IMR-90 (cell line): ENCODE results near the gene CCNB1. TPM values are rescaled to one million over a fixed set of nuclear protein-coding genes. Genes with fewer than 3 reads are reported as not detected.

ENCODE experiments used
- ATAC-seq: fragments of 200-7000 bp; cut with Tn5 transposase; 2 replicates; pipeline ENCODE4 v1.9.1; 2020; ENCODE audit warnings: low read depth, mild to moderate bottlenecking, moderate library complexity
- BruUV-seq: library from RNA; stranded (reverse); fragments of 400-500 nt; replicated peaks from 2 replicates; lab custom pipeline; 2021; lab: Mats Ljungman, UMichigan
- CTCF ChIA-PET: fragments of 300-600 bp; formaldehyde crosslinking; extraction: SDS; loops from one replicate; lab custom pipeline; 2021; ENCODE audit warnings: antibody characterized with exemption; lab: Yijun Ruan, JAX
- POLR2A ChIA-PET: fragments of 300-600 bp; sonication (Branson Sonifier 250); formaldehyde crosslinking; loops from one replicate; lab custom pipeline; 2022; ENCODE audit warnings: antibody characterized with exemption; ENCODE audit not compliant: unreplicated experiment; lab: Charles Lee
- DNase-seq: peaks from one replicate; pipeline ENCODE4 v3.0.0; 2013
- H2AFZ ChIP-seq: replicated peaks from 2 replicates; pipeline ENCODE3; 2013; ENCODE audit warnings: low read length, mild to moderate bottlenecking; ENCODE audit not compliant: poor library complexity
- H2AK5ac ChIP-seq: 2 replicates; pipeline ENCODE4 v1.6.1; 2013; ENCODE audit warnings: low read depth, low read length, inconsistent platforms
- H2AK9ac ChIP-seq: replicated peaks from 2 replicates; pipeline ENCODE3; 2013; ENCODE audit warnings: mild to moderate bottlenecking, low read depth, low read length, moderate library complexity; ENCODE audit not compliant: poor library complexity
- H2BK120ac ChIP-seq: 2 replicates; pipeline ENCODE4 v1.6.1; 2013; ENCODE audit warnings: low read depth, low read length, inconsistent platforms
- H2BK15ac ChIP-seq: 3 replicates; pipeline ENCODE4 v1.6.1; 2013; ENCODE audit warnings: low read depth, low read length, inconsistent platforms
- H2BK20ac ChIP-seq: 2 replicates; pipeline ENCODE4 v1.6.1; 2013; ENCODE audit warnings: low read depth, mild to moderate bottlenecking, inconsistent platforms, low read length, moderate library complexity
- H2BK5ac ChIP-seq: 2 replicates; pipeline ENCODE4 v1.6.1; 2013; ENCODE audit warnings: mild to moderate bottlenecking, low read depth, low read length, inconsistent platforms; ENCODE audit not compliant: poor library complexity, severe bottlenecking
- H3K14ac ChIP-seq: replicated peaks from 2 replicates; pipeline ENCODE4 v1.6.1; 2013; ENCODE audit warnings: low read depth, low read length, inconsistent platforms
- H3K18ac ChIP-seq: 2 replicates; pipeline ENCODE4 v1.6.1; 2013; ENCODE audit warnings: low read depth, low read length, control low read depth
- H3K23ac ChIP-seq: 2 replicates; pipeline ENCODE4 v1.6.1; 2013; ENCODE audit warnings: low read depth, low read length, inconsistent platforms
- H3K27ac ChIP-seq: 2 replicates; pipeline ENCODE4 v1.5.1; 2013; ENCODE audit warnings: mild to moderate bottlenecking, control low read depth, low read length; ENCODE audit not compliant: insufficient read depth
- H3K27me3 ChIP-seq: 2 replicates; pipeline ENCODE4 v1.6.1; 2013; ENCODE audit warnings: low read length; ENCODE audit not compliant: control insufficient read depth, insufficient read depth
- H3K36me3 ChIP-seq: 2 replicates; pipeline ENCODE4 v1.6.1; 2013; ENCODE audit warnings: low read length, mixed read lengths; ENCODE audit not compliant: control insufficient read depth, insufficient read depth
- H3K4ac ChIP-seq: 2 replicates; pipeline ENCODE4 v1.6.1; 2013; ENCODE audit warnings: low read depth, low read length, inconsistent platforms
- H3K4me1 ChIP-seq: 2 replicates; pipeline ENCODE4 v1.6.1; 2013; ENCODE audit warnings: low read length, mixed read lengths; ENCODE audit not compliant: control insufficient read depth, insufficient read depth
- H3K4me2 ChIP-seq: 2 replicates; pipeline ENCODE4 v1.6.1; 2013; ENCODE audit warnings: low read depth, mild to moderate bottlenecking, control low read depth, low read length, moderate library complexity
- H3K4me3 ChIP-seq: 2 replicates; pipeline ENCODE4 v1.5.1; 2013; ENCODE audit warnings: low read depth, mild to moderate bottlenecking, control low read depth, low read length, moderate library complexity; ENCODE audit not compliant: insufficient read depth
- H3K56ac ChIP-seq: 2 replicates; pipeline ENCODE4 v1.6.1; 2013; ENCODE audit warnings: low read length, inconsistent platforms; ENCODE audit not compliant: insufficient read depth; ENCODE audit errors: extremely low read depth
- H3K79me1 ChIP-seq, 2 experiments: 2 replicates each; pipeline ENCODE4 v1.6.1; 2013; ENCODE audit warnings: low read length in 2 of 2, inconsistent platforms in 1 of 2, low read depth in 1 of 2
- H3K9ac ChIP-seq: 2 replicates; pipeline ENCODE4 v1.6.1; 2013; ENCODE audit warnings: low read depth, low read length, control low read depth
- H3K9me1 ChIP-seq: 2 replicates; pipeline ENCODE4 v1.6.1; 2013; ENCODE audit warnings: low read length, inconsistent platforms; ENCODE audit not compliant: insufficient read depth
- H3K9me3 ChIP-seq: 2 replicates; pipeline ENCODE4 v1.6.1; 2013; ENCODE audit warnings: low read length; ENCODE audit not compliant: control insufficient read depth, insufficient read depth
- H4K20me1 ChIP-seq: 2 replicates; pipeline ENCODE4 v1.6.1; 2013; ENCODE audit warnings: low read length, inconsistent platforms; ENCODE audit not compliant: insufficient read depth
- H4K5ac ChIP-seq: 2 replicates; pipeline ENCODE4 v1.6.1; 2013; ENCODE audit warnings: mild to moderate bottlenecking, low read depth, low read length, control low read depth
- H4K8ac ChIP-seq, 2 experiments: 2 replicates each; pipeline ENCODE4 v1.6.1; 2013; ENCODE audit warnings: low read depth in 2 of 2, low read length in 2 of 2, control low read depth in 1 of 2, inconsistent platforms in 1 of 2
- H4K91ac ChIP-seq: 2 replicates; pipeline ENCODE4 v1.6.1; 2013; ENCODE audit warnings: low read depth, low read length, inconsistent platforms; ENCODE audit not compliant: insufficient read depth
- BHLHE40 ChIP-seq: fragments of 150-350 bp; IDR thresholded peaks from 2 replicates; pipeline ENCODE4 v1.6.1; 2016; ENCODE audit warnings: mild to moderate bottlenecking, low read depth, low read length
- ELK1 ChIP-seq: fragments of 150-350 bp; IDR thresholded peaks from 2 replicates; pipeline ENCODE4 v1.6.1; 2016; ENCODE audit warnings: low read depth, mild to moderate bottlenecking, low read length, moderate library complexity, borderline replicate concordance
- MAFK ChIP-seq: IDR thresholded peaks from 2 replicates; pipeline ENCODE4 v1.6.1; 2012; ENCODE audit warnings: low read depth, low read length, improper control_type of control experiment
- MAZ ChIP-seq: IDR thresholded peaks from 2 replicates; pipeline ENCODE4 v1.6.1; 2012; ENCODE audit warnings: low read depth, mild to moderate bottlenecking, low read length, improper control_type of control experiment, moderate library complexity, borderline replicate concordance
- MXI1 ChIP-seq: IDR thresholded peaks from 2 replicates; pipeline ENCODE4 v1.6.1; 2012; ENCODE audit warnings: low read depth, mild to moderate bottlenecking, low read length, moderate library complexity, borderline replicate concordance
- RCOR1 ChIP-seq: IDR thresholded peaks from 2 replicates; pipeline ENCODE4 v1.6.1; 2012; ENCODE audit warnings: mild to moderate bottlenecking, low read length, improper control_type of control experiment; ENCODE audit not compliant: insufficient replicate concordance
- SMC3 ChIP-seq: fragments of 150-350 bp; IDR thresholded peaks from 2 replicates; pipeline ENCODE4 v1.6.1; 2016; ENCODE audit warnings: low read depth, mild to moderate bottlenecking, antibody characterized with exemption, low read length, moderate library complexity
- USF2 ChIP-seq: fragments of 150-350 bp; IDR thresholded peaks from 2 replicates; pipeline ENCODE4 v1.6.1; 2017; ENCODE audit warnings: mild to moderate bottlenecking, antibody characterized with exemption, low read length, low read depth
- WGBS, 2 experiments: methylation state at CpG; one replicate each; pipeline versions ENCODE4 v1.1.5 to v1.1.7; 2013; ENCODE audit warnings: missing lambda C conversion rate in 2 of 2; ENCODE audit not compliant: insufficient read length in 1 of 2; ENCODE audit errors: extremely low coverage in 2 of 2; 5-methylcytosine and 5-hydroxymethylcytosine counted together
- dilution Hi-C: fragments of 300-500 bp; cut with HindIII; formaldehyde crosslinking; loops from one replicate; pipeline ENCODE4 v1.14.3; 2018; ENCODE audit warnings: low sequenced_read_pairs; ENCODE audit not compliant: unreplicated experiment
- in situ Hi-C: fragments of 300-500 bp; cut with MboI; formaldehyde crosslinking; loops from 3 replicates; pipeline ENCODE4 v1.14.3; 2019; ENCODE audit warnings: low sequenced_read_pairs, inconsistent platforms, mixed read lengths
- intact Hi-C: fragments of 100-400 bp; cut with micrococcal nuclease; formaldehyde crosslinking; loops from 2 replicates; pipeline ENCODE4 v1.10.0; 2022
- polyA plus RNA-seq, 3 experiments: library from polyadenylated mRNA; depleted of rRNA; stranded (reverse); fragments of >200 nt; gene quantifications; 2 replicates each; pipeline ENCODE4 v1.2.3, GENCODE V29; 2012; ENCODE audit warnings: low replicate concordance in 1 of 3
- total RNA-seq: library from RNA; depleted of rRNA; stranded (reverse); fragments of >200 nt; gene quantifications from 2 replicates; pipeline ENCODE4 v1.2.3, GENCODE V29; 2012

The CCNB1 gene
- total and polyA plus RNA-seq, 2 of the 4 experiments (the other 2 are of a cell fraction) = 83.3 to 160 TPM

- CTCF ChIA-PET = no interaction called here
- Histone ChIP-seq H3K36me3 (no peaks in the 10 kb centered on the region), H3K14ac (no peak overlapping the region), H2BK15ac (no peak overlapping the region), H3K27ac (no peak overlapping the region), H2AFZ (no peak overlapping the region), H4K20me1 (no peaks in the 10 kb centered on the region), H4K91ac (no peak overlapping the region), H4K8ac (no peak overlapping the region), H3K4ac (no peak overlapping the region), H3K23ac (no peak overlapping the region), H3K56ac (no peak overlapping the region), H3K4me1 (peaks cover 6% of the 10 kb centered on the region), H3K79me1 (no peaks in the 10 kb centered on the region), H2BK20ac (no peak overlapping the region), H2AK5ac (no peak overlapping the region), H3K9me1 (no peaks in the 10 kb centered on the region), H2BK5ac (no peak overlapping the region), H3K9me3 (no peaks in the 10 kb centered on the region), H3K9ac (no peak overlapping the region), H4K5ac (no peak overlapping the region), H3K18ac (no peak overlapping the region), H3K27me3 (no peaks in the 10 kb centered on the region), H2AK9ac (no peak overlapping the region), H3K4me2 (no peak overlapping the region), H2BK120ac (no peak overlapping the region), H3K4me3 (no peak overlapping the region)
- no TSS peak for BruUV-seq
- no peak for DNase-seq
- in situ Hi-C loops = no loop called here
- dilution Hi-C loops = no loop called here
- WGBS, 2 experiments = 100% methylated on average over 1 of the region's 2 CpGs; no CpG with 5 or more reads in 1 of the 2 experiments
- POLR2A ChIA-PET = no interaction called here
- ATAC-seq = no peak
- TF ChIP-seq MAFK (no peak), MAZ (no peak), RCOR1 (no peak), BHLHE40 (no peak), MXI1 (no peak), ELK1 (no peak), USF2 (no peak), SMC3 (no peak)
- intact Hi-C loops = no loop called here
Measured at GRCh38 chr5:69211200-69211599, 44.2 kb downstream of the CCNB1 start.
